ENCODE results near the gene APOL6. TPM values are rescaled to one million over a fixed set of nuclear protein-coding genes. Genes with fewer than 3 reads are reported as not detected.

APOL6 gene
- total and polyA plus RNA-seq, 2 of the 4 experiments (the other 2 are of a cell fraction): 1.2 to 7.2 TPM

DNA sequence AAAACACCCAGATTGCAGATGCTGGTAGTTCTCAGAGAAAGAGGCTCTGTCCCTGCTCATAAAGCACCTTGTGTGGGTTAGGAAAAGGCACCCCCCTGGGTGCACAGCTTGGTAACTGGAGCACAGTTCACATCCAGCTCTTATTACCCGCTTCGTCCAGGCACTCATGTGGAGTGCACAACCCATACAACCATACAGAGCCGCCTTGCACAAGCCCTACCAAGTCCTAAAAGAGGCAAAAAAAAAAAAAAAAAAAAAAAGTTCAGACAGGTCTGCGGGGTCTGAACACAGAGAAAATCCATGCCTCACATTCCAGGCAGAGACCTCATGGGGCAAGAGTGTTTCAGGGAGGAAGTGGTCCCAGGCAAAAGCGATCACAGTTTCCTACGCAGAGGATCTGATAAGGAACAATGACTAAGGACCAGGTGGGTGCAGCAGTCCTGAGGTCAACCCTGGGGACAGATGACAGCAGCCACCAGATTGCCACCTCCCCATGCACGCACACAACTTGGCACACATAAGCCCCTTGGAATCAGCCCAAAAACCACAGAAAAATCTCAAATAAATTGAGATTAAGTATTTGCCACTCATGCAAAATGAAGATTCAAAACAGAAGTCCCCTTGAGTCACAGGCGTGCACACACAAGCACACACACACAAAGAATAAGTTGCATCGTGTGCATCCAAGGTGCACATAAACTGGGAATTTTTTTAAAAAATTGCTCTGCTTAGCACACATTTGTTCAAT lies 43.5 kb upstream of the APOL6 start:
- Histone ChIP-seq H2AFZ (replicated peaks; ENCODE audit: low read length, poor library complexity) (no peak overlapping the region), H3K27ac (ENCODE audit: insufficient read depth, low read length) (no peak overlapping the region), H3K56ac (ENCODE audit: extremely low read depth, insufficient read depth, low read length) (no peak overlapping the region), H2BK15ac (ENCODE audit: low read depth, low read length) (no peak overlapping the region), H3K4me2 (ENCODE audit: low read depth, low read length) (no peak overlapping the region), H4K8ac (ENCODE audit: low read depth in 2 of 2, low read length in 2 of 2) (no peak overlapping the region), H2AK9ac (replicated peaks; ENCODE audit: low read depth, low read length, poor library complexity) (no peak overlapping the region), H2AK5ac (ENCODE audit: low read depth, low read length) (no peak overlapping the region), H3K18ac (ENCODE audit: low read depth, low read length) (no peak overlapping the region), H3K9me1 (ENCODE audit: insufficient read depth, low read length) (no peaks in the 10 kb centered on the region; the same call in 1 of the 2 replicates), H4K20me1 (ENCODE audit: insufficient read depth, low read length) (no peaks in the 10 kb centered on the region), H3K9me3 (ENCODE audit: control insufficient read depth, insufficient read depth, low read length) (no peaks in the 10 kb centered on the region), H3K79me1 (ENCODE audit: low read depth in 1 of 2, low read length in 2 of 2) (no peaks in the 10 kb centered on the region), H3K36me3 (ENCODE audit: control insufficient read depth, insufficient read depth, low read length) (no peaks in the 10 kb centered on the region), H2BK5ac (ENCODE audit: low read depth, low read length, poor library complexity, severe bottlenecking) (no peak overlapping the region), H3K4ac (ENCODE audit: low read depth, low read length) (no peak overlapping the region), H3K27me3 (ENCODE audit: control insufficient read depth, insufficient read depth, low read length) (peaks cover 49% of the 10 kb centered on the region), H3K4me3 (ENCODE audit: insufficient read depth, low read depth, low read length) (no peak overlapping the region), H3K14ac (replicated peaks; ENCODE audit: low read depth, low read length) (no peak overlapping the region), H2BK120ac (ENCODE audit: low read depth, low read length) (no peak overlapping the region), H3K9ac (ENCODE audit: low read depth, low read length) (no peak overlapping the region), H3K4me1 (ENCODE audit: control insufficient read depth, insufficient read depth, low read length) (0 out of 2 replicates have a peak, but pooled peaks cover 1% of the 10 kb centered on the region), H3K23ac (ENCODE audit: low read depth, low read length) (no peak overlapping the region), H2BK20ac (ENCODE audit: low read depth, low read length) (no peak overlapping the region), H4K5ac (ENCODE audit: low read depth, low read length) (no peak overlapping the region), H4K91ac (ENCODE audit: insufficient read depth, low read depth, low read length) (no peak overlapping the region)
- BruUV-seq (replicated peaks): no TSS peak
- DNase-seq (no peak), ATAC-seq (ENCODE audit: low read depth) (no peak)
- intact Hi-C loops (cut with micrococcal nuclease) (no loop called here), in situ Hi-C loops (cut with MboI; ENCODE audit: low sequenced_read_pairs) (no loop called here), dilution Hi-C loops (cut with HindIII; ENCODE audit: low sequenced_read_pairs, unreplicated experiment) (no loop called here)
- no CpG with 5 or more reads among the region's 9 CpGs for WGBS, 2 experiments (ENCODE audit: extremely low coverage in 2 of 2, insufficient read length in 1 of 2)
- TF ChIP-seq RFX5 (IDR thresholded peaks at IDR 0.05; ENCODE audit: low read depth, low read length) (no peak), SMC3 (IDR thresholded peaks at IDR 0.05; ENCODE audit: low read depth, low read length) (no peak), CEBPB (IDR thresholded peaks at IDR 0.05; ENCODE audit: low read depth, low read length) (no peak), POLR2A (IDR thresholded peaks at IDR 0.05; ENCODE audit: low read depth, low read length) (no peak)
- ChIA-PET POLR2A (ENCODE audit: unreplicated experiment) (no interaction called here), CTCF (no interaction called here)
